SU-DHL-6 (cell line): Measurements from ENCODE around the gene SPRTN.

ENCODE experiments used
- EZH2phosphoT487 ChIP-seq: fragments of 200-600 bp; sonication (generic), shearing (Covaris generic); conservative IDR thresholded peaks from 2 replicates; pipeline ENCODE4 v1.6.1; 2018; ENCODE audit warnings: mild to moderate bottlenecking, antibody characterized with exemption, low read length, moderate library complexity, mixed read lengths
- TF ChIP-seq, protein P1 (sequence below): fragments of 200-600 bp; sonication (generic); IDR thresholded peaks from one replicate; pipeline ENCODE4 v1.5.1; 2017; ENCODE audit warnings: antibody characterized with exemption, mild to moderate bottlenecking, low read length, moderate library complexity; ENCODE audit not compliant: insufficient read depth, poor library complexity, severe bottlenecking

DNA sequence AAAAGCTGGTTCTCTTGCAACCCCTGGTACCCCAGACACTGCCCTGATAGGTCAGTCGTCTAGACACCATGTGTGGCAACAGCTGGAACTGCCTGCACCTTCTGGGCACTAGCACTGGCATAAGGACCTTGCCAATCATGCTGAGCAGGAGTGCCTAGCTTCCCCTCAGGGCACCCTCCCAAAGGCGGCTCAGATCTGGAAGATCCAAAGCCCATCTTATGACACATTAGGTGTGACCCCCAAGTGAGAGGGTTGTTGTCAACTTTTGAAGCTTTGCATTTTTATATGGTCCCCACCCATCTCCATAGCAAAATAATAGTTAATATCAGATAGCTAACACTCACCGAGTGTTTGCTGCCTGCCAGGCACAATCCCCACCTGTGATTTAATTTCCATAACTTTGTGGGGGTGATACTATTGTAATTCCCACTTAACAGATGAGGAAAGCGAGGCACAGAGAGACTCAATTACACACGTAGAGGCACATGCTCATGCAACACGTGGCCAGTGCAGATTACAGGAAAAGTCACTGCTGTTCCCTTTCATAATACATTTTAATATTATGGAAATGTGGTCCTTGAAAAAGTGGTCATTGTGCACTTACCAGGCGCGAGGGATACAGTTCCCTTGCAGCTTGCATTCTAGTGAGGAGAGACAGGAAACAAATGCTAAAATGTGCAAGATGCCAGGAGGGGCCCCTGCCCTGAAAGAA, 26.2 kb upstream of the SPRTN start:
- TF ChIP-seq EZH2phosphoT487, result no peak
- TF ChIP-seq, protein P1, sequence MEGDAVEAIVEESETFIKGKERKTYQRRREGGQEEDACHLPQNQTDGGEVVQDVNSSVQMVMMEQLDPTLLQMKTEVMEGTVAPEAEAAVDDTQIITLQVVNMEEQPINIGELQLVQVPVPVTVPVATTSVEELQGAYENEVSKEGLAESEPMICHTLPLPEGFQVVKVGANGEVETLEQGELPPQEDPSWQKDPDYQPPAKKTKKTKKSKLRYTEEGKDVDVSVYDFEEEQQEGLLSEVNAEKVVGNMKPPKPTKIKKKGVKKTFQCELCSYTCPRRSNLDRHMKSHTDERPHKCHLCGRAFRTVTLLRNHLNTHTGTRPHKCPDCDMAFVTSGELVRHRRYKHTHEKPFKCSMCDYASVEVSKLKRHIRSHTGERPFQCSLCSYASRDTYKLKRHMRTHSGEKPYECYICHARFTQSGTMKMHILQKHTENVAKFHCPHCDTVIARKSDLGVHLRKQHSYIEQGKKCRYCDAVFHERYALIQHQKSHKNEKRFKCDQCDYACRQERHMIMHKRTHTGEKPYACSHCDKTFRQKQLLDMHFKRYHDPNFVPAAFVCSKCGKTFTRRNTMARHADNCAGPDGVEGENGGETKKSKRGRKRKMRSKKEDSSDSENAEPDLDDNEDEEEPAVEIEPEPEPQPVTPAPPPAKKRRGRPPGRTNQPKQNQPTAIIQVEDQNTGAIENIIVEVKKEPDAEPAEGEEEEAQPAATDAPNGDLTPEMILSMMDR, result no peak
